ENCODE data around the gene CBR4. TPM values are rescaled to one million over a fixed set of nuclear protein-coding genes. Genes with fewer than 3 reads are reported as not detected.

Gene CBR4
- total RNA-seq, 6 experiments from 2014 or later: 8.3 to 10.4 (median 9.8) TPM

DNA sequence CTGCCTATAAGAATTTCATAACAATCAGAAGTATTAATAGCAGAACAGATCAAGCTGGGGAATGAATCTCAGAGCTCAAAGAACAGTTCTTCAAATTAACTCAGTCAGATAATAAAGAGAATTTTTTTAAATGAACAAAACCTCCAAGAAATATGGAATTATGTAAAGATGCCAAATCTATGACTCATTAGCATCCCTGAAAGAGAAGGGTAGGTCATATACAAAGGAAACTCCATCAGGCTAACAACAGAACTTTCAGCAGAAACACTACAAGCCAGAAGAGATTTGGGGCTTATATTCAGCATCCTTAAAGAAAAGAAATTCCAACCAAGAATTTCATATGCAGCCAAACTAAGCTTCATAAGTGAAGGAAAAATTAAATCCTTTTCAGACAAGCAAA is 28.6 kb downstream of the CBR4 start:
- Mint-ChIP-seq H3K4me3 (no peak overlapping the region), H3K36me3 (ENCODE audit: low read depth) (peaks cover 26% of the 10 kb centered on the region), H3K27ac (no peak overlapping the region), H3K4me1 (ENCODE audit: low read depth) (peaks cover 8% of the 10 kb centered on the region), H3K27me3 (ENCODE audit: insufficient read depth) (no peaks in the 10 kb centered on the region), H3K9me3 (peaks cover 12% of the 10 kb centered on the region)
- no peak for DNase-seq
- TF ChIP-seq CTCF (IDR thresholded peaks at IDR 0.05): no peak

DNA sequence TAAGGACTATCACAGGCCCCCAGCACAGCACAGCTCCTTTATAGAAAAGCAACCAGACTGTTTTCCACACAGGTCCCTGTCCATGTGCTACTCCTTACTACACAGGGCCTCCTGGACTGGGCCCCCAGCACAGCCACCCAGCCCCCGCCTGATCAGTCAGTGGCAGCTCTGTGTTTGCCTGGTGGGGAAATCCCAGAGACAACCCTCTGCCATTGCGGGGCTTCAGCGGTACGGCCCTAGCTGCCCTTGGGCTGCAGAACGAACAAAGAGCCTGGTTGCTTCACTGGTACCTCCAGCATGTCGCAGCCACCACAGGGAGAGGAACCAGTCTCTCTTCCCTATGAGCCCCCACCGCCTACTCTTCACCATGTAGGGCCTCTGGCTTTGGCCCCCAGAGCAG is 30.7 kb downstream of the CBR4 start:
- Mint-ChIP-seq H3K9me3 (peaks cover 12% of the 10 kb centered on the region), H3K27ac (no peak overlapping the region), H3K36me3 (ENCODE audit: low read depth) (peaks cover 26% of the 10 kb centered on the region), H3K4me3 (no peak overlapping the region), H3K4me1 (ENCODE audit: low read depth) (peaks cover 8% of the 10 kb centered on the region), H3K27me3 (ENCODE audit: insufficient read depth) (no peaks in the 10 kb centered on the region)
- TF ChIP-seq CTCF (IDR thresholded peaks at IDR 0.05): no peak
- no peak for DNase-seq

DNA sequence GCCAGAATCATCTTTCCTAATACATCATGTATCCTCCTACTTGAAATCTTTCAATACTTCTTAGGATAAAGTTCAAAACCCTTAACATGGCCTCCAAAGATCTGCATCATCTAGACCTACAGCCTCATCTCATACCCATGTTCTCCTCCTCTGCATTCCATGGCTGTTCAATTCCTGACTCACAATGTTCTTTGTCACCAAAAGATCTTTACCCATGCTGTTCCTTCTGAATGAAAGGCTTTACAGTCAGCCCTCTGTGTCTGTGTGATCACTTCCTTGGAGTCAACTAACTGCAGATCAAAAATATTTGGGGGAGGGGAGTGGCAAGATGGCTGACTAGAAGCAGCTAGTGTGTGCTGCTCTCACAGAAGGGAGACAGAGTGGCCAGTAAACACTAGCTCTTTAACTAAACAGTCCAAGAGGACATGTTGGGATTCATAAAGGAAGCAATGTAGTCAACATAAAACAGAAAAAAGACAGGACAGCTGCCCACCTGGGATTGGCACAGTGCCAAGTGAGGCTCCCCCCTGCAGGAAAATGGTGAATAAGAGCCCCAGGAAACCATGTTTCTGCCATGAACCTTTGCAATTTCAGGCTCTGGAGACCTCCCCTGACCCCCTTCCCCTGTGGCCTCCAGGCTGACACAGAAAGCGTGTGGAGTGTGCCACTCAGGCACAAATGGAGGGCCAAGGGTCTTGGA is 31.9 kb downstream of the CBR4 start:
- TF ChIP-seq CTCF (IDR thresholded peaks at IDR 0.05): no peak
- DNase-seq: peak; percentile 71
- Mint-ChIP-seq H3K27me3 (ENCODE audit: insufficient read depth) (no peaks in the 10 kb centered on the region), H3K36me3 (ENCODE audit: low read depth) (peaks cover 24% of the 10 kb centered on the region), H3K27ac (no peak overlapping the region), H3K4me3 (no peak overlapping the region), H3K4me1 (ENCODE audit: low read depth) (peaks cover 8% of the 10 kb centered on the region), H3K9me3 (peaks cover 12% of the 10 kb centered on the region)

- Mint-ChIP-seq H3K27me3 (ENCODE audit: insufficient read depth) (no peaks in the 10 kb centered on the region), H3K9me3 (peaks cover 4% of the 10 kb centered on the region; the same call in 1 of the 2 replicates), H3K36me3 (ENCODE audit: low read depth) (peaks cover 6% of the 10 kb centered on the region), H3K4me1 (ENCODE audit: low read depth) (no peaks in the 10 kb centered on the region), H3K4me3 (no peak overlapping the region), H3K27ac (no peak overlapping the region)
- TF ChIP-seq CTCF (IDR thresholded peaks at IDR 0.05): no peak
- no peak for DNase-seq
Observed at GRCh38 chr4:168972596-168972995, 37.5 kb downstream of the CBR4 start.

- H3K27me3 Mint-ChIP-seq (ENCODE audit: insufficient read depth): no peaks in the 10 kb centered on the region
- no peak for DNase-seq
- H3K9me3 Mint-ChIP-seq: no peaks in the 10 kb centered on the region
- no peak overlapping the region for H3K4me3 Mint-ChIP-seq
- peaks cover 8% of the 10 kb centered on the region for H3K36me3 Mint-ChIP-seq (ENCODE audit: low read depth)
- H3K4me1 Mint-ChIP-seq (ENCODE audit: low read depth): no peaks in the 10 kb centered on the region
- H3K27ac Mint-ChIP-seq: no peak overlapping the region
- TF ChIP-seq CTCF (IDR thresholded peaks at IDR 0.05): no peak
Observed at GRCh38 chr4:168960716-168961115, 49.3 kb downstream of the CBR4 start.
